Gastroesophageal sphincter (tissue), 4 donors: ENCODE data around the gene SHANK2. TPM values are rescaled to one million over a fixed set of nuclear protein-coding genes. Genes with fewer than 3 reads are reported as not detected.

Experiments used
- ATAC-seq: fragments of 150-250 bp; one replicate; pipeline ENCODE4 v1.9.1; 2016; ENCODE audit warnings: mild to moderate bottlenecking, moderate library complexity
- H3K27ac ChIP-seq, 4 donors: fragments of 200-600 bp; sonication (generic) in 3 of 4; 1 replicate in 3 of 4; 2 replicates in 1 of 4; pipeline ENCODE4 v1.5.1; 2016 to 2019
- H3K27me3 ChIP-seq: fragments of 200-600 bp; sonication (generic); one replicate; pipeline ENCODE4 v1.5.1; 2019
- H3K36me3 ChIP-seq, 2 donors: fragments of 200-600 bp; sonication (generic); one replicate each; pipeline ENCODE4 v1.5.1; 2019; ENCODE audit warnings: control low read depth in 1 of 2
- H3K4me1 ChIP-seq, 3 donors: fragments of 200-600 bp; sonication (generic); 1 replicate in 2 of 3; 2 replicates in 1 of 3; pipeline ENCODE4 v1.5.1; 2016 to 2019; ENCODE audit warnings: control low read depth in 2 of 3
- H3K4me3 ChIP-seq, 2 donors: fragments of 200-600 bp; sonication (generic); one replicate each; pipeline ENCODE4 v1.5.1; 2019; ENCODE audit warnings: mild to moderate bottlenecking in 1 of 2, moderate library complexity in 1 of 2
- H3K9me3 ChIP-seq, 3 donors: fragments of 200-600 bp; sonication (generic); one replicate each; pipeline ENCODE4 v1.5.1; 2017 to 2019; ENCODE audit warnings: control low read depth in 2 of 3
- EP300 ChIP-seq: sonication (generic); formaldehyde crosslinking; IDR thresholded peaks from one replicate; pipeline ENCODE4 v1.6.1; 2017; ENCODE audit warnings: antibody characterized with exemption, mild to moderate bottlenecking
- POLR2A ChIP-seq, 2 donors: fragments of 450-650 bp; IDR thresholded peaks; one replicate each; pipeline ENCODE4 v1.6.1; 2017; ENCODE audit warnings: antibody characterized with exemption in 2 of 2, mild to moderate bottlenecking in 2 of 2, moderate library complexity in 1 of 2
- POLR2AphosphoS5 ChIP-seq: sonication (generic); formaldehyde crosslinking; IDR thresholded peaks from one replicate; pipeline ENCODE4 v1.6.1; 2017; ENCODE audit warnings: antibody characterized with exemption
- WGBS, 2 donors: methylation state at CpG; one replicate each; pipeline ENCODE4 v1.1.5; 2018; ENCODE audit warnings: low coverage in 1 of 2; 5-methylcytosine and 5-hydroxymethylcytosine counted together
- total RNA-seq, 4 donors: library from RNA; depleted of rRNA; stranded (reverse); fragments of >200 nt; gene quantifications; one replicate each; pipeline ENCODE4 v1.1.0, GENCODE V29; 2016
- TF ChIP-seq, protein P1 (sequence below), 4 experiments: fragments of 200-600 bp in 2 of 4; fragments of 450-650 bp in 2 of 4; sonication (generic) in 1 of 4; IDR thresholded peaks; one replicate each; pipeline ENCODE4 v1.5.1; 2017 to 2019; ENCODE audit warnings: antibody characterized with exemption in 4 of 4, mild to moderate bottlenecking in 2 of 4, moderate library complexity in 2 of 4

Gene SHANK2
- total RNA-seq, 4 donors from 2014 or later: 1.6 to 14.5 (median 13.8) TPM

DNA sequence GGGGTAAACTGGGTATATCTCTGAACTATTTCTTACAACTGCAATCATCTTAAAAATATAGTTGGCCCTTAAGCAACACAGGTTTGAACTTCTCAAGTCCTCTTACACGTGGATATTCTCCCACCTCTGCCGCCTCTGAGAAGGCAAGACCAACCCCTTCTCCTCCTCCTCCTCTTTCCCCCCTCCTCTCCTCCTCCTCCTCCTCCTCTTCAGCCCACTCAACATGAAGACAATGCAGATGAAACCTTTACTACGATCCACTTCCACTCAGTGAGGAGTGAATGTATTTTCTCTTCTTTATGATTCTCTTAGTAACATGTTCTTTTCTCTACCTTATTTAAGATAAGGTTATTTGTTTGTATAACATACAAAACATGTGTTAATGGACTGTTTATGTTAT lies 20.0 kb downstream of the SHANK2 start:
- TF ChIP-seq EP300: no peak
- no peak for TF ChIP-seq POLR2A (IDR thresholded peaks at IDR 0.05)
- no peak for TF ChIP-seq POLR2AphosphoS5
- TF ChIP-seq, protein P1, sequence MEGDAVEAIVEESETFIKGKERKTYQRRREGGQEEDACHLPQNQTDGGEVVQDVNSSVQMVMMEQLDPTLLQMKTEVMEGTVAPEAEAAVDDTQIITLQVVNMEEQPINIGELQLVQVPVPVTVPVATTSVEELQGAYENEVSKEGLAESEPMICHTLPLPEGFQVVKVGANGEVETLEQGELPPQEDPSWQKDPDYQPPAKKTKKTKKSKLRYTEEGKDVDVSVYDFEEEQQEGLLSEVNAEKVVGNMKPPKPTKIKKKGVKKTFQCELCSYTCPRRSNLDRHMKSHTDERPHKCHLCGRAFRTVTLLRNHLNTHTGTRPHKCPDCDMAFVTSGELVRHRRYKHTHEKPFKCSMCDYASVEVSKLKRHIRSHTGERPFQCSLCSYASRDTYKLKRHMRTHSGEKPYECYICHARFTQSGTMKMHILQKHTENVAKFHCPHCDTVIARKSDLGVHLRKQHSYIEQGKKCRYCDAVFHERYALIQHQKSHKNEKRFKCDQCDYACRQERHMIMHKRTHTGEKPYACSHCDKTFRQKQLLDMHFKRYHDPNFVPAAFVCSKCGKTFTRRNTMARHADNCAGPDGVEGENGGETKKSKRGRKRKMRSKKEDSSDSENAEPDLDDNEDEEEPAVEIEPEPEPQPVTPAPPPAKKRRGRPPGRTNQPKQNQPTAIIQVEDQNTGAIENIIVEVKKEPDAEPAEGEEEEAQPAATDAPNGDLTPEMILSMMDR (IDR thresholded peaks at IDR 0.05): no peak
- no peak for ATAC-seq
- Histone ChIP-seq H3K4me3 (no peak overlapping the region), H3K4me1 (no peaks in the 10 kb centered on the region), H3K27me3 (peaks cover 30% of the 10 kb centered on the region), H3K27ac (no peak overlapping the region), H3K9me3 (peaks cover 0 to 24% (median 0%) of the 10 kb centered on the region in 3 donors), H3K36me3 (no peaks in the 10 kb centered on the region)
- 29 to 46% methylated on average over 2 to 3 of the region's 3 CpGs for WGBS, 2 donors

- WGBS, 2 donors: 80 to 92% methylated on average over 1 of the region's 1 CpG
- no peak for ATAC-seq
- H3K4me3 ChIP-seq: no peak overlapping the region
- H3K36me3 ChIP-seq: no peaks in the 10 kb centered on the region
- no peak overlapping the region for H3K27ac ChIP-seq
- H3K27me3 ChIP-seq: peaks cover 13% of the 10 kb centered on the region
- no peaks in the 10 kb centered on the region for H3K4me1 ChIP-seq
- TF ChIP-seq POLR2A (IDR thresholded peaks at IDR 0.05) (no peak), EP300 (no peak), POLR2AphosphoS5 (no peak)
- TF ChIP-seq, protein P1 (IDR thresholded peaks at IDR 0.05): no peak
- peaks cover 0 to 48% (median 0%) of the 10 kb centered on the region in 3 donors for H3K9me3 ChIP-seq
Measured at GRCh38 chr11:71228961-71229360, 23.4 kb downstream of the SHANK2 start.

DNA sequence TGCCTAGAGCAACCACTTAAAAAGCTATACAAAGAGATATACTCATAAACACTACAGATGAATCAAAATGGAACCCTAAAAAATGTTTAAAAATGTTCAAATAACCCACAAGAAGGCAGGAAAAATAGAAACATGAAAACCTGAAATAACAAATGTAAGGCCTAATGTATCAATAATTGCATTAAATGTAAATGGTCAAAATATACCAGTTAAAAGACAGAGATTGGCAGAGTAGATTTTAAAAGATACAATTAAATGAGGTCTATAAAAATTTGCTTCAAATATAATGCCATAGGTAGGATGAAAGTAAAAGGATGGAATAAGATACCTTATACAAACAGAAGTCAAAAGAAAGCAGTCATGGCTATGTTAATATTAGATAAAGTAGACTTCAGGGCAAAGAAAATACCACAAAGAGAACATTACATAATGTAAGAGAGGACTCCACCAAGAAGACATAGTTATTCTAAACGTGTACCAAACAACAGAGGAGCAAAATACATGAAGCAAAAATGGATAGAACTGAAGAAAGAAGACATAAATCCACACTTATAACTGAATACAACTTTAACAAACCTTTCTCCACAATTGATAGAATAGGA lies 25.2 kb downstream of the SHANK2 start:
- Histone ChIP-seq H3K27me3 (peaks cover 19% of the 10 kb centered on the region), H3K36me3 (no peaks in the 10 kb centered on the region), H3K27ac (no peak overlapping the region), H3K9me3 (peaks cover 0 to 48% (median 0%) of the 10 kb centered on the region in 3 donors), H3K4me1 (no peaks in the 10 kb centered on the region), H3K4me3 (no peak overlapping the region)
- WGBS, 2 donors: 25 to 60% methylated on average over 1 of the region's 1 CpG
- ATAC-seq: no peak
- TF ChIP-seq POLR2AphosphoS5 (no peak), EP300 (no peak), POLR2A (IDR thresholded peaks at IDR 0.05) (no peak)
- TF ChIP-seq, protein P1 (IDR thresholded peaks at IDR 0.05): no peak

DNA sequence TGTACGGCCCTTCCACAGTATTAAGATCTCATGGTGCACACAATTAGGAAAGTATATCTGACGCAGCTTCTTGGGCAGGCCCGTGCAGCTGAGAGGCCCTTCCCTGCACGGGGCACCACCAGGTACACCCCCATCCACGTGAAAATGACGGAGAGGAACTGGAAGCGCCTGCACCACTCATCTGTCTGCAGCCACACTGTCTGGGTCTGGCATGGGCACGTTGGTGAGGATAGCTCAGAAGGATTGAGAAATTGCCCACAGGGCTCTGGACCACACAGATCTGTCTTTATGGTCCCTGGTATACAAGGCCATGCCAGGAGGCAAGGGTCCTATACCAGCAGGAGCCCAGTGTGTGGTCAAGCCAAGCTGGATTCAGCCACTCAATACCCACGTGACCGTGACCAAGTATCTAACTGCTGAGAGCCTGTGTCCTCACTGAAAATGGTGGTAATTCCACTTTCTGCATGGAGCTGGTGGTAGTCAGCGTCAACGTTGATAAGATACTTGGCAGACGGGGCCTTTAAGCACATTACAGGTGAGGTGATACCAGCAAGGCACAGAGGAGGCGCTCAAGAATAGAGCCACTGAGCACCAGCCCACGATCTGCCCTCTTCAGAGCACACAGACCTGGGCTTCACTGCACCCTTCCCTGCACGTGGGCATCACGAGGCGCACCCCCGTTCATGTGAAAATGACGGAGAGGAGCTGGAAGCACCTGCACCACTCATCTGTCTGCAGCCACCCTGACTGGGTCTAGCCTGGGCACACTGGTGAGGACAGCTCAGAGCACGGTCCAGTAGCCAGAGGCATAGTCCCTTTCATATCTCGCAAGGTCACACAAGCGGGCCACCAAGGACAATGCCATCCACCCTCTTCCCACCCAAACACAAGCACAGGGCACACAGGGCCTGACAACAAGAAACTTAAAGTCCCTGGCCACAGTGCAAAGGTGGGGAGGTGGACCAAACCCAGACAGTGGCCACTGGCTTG lies 28.4 kb downstream of the SHANK2 start:
- no peak for ATAC-seq
- Histone ChIP-seq H3K9me3 (peaks cover 0 to 36% (median 0%) of the 10 kb centered on the region in 3 donors), H3K4me1 (no peaks in the 10 kb centered on the region), H3K27ac (no peak overlapping the region), H3K4me3 (no peak overlapping the region), H3K36me3 (no peaks in the 10 kb centered on the region), H3K27me3 (peaks cover 25% of the 10 kb centered on the region)
- no peak for TF ChIP-seq EP300
- TF ChIP-seq, protein P1 (IDR thresholded peaks at IDR 0.05): no peak
- TF ChIP-seq POLR2A (IDR thresholded peaks at IDR 0.05): no peak
- WGBS, 2 donors: 84 to 100% methylated on average over 1 to 11 of the region's 23 CpGs
